DOHH2 (cell line): ENCODE results near the gene RGL3.
"Not testable (repeated sequence)": the region's sequence is repeated elsewhere in the genome, so short reads cannot be mapped to it uniquely, and the experiment has no call there.

Source experiments
- H3F3A ChIP-seq: fragments of 200-600 bp; sonication (generic), shearing (Covaris generic); 2 replicates; pipeline ENCODE4 v1.6.0; 2016; ENCODE audit warnings: antibody characterized with exemption, mild to moderate bottlenecking; ENCODE audit not compliant: control insufficient read depth, insufficient read depth
- H3K27ac ChIP-seq: fragments of 200-600 bp; sonication (generic); 2 replicates; pipeline ENCODE4 v1.5.1; 2014; ENCODE audit warnings: low read depth, mild to moderate bottlenecking, low read length, moderate library complexity
- H3K27me3 ChIP-seq: fragments of 200-600 bp; sonication (generic); 2 replicates; pipeline ENCODE4 v1.6.1; 2014; ENCODE audit warnings: mild to moderate bottlenecking, low read length, mixed read lengths; ENCODE audit not compliant: control insufficient read depth
- H3K36me3 ChIP-seq: fragments of 200-600 bp; sonication (generic); 2 replicates; pipeline ENCODE4 v1.6.1; 2014; ENCODE audit warnings: mild to moderate bottlenecking, low read length, moderate library complexity, mixed read lengths; ENCODE audit not compliant: control insufficient read depth
- H3K4me1 ChIP-seq: fragments of 200-600 bp; sonication (generic); 2 replicates; pipeline ENCODE4 v1.6.1; 2014; ENCODE audit warnings: mild to moderate bottlenecking, low read length, mixed read lengths; ENCODE audit not compliant: control insufficient read depth
- H3K4me2 ChIP-seq: fragments of 200-600 bp; sonication (generic); 2 replicates; pipeline ENCODE4 v1.6.0; 2014; ENCODE audit warnings: mild to moderate bottlenecking, low read length, moderate library complexity
- H3K4me3 ChIP-seq: fragments of 200-600 bp; sonication (generic); 2 replicates; pipeline ENCODE4 v1.5.1; 2014; ENCODE audit warnings: mild to moderate bottlenecking, low read length, mixed read lengths
- H3K79me2 ChIP-seq: fragments of 200-600 bp; sonication (generic); 2 replicates; pipeline ENCODE4 v1.6.1; 2014; ENCODE audit warnings: mild to moderate bottlenecking, low read length, mixed read lengths; ENCODE audit not compliant: control insufficient read depth
- H3K9me2 ChIP-seq: fragments of 200-600 bp; sonication (generic); replicated peaks from 2 replicates; pipeline ENCODE4 v1.6.1; 2014; ENCODE audit warnings: mild to moderate bottlenecking, low read length, mixed read lengths; ENCODE audit not compliant: control insufficient read depth
- H3K9me3 ChIP-seq: fragments of 200-600 bp; sonication (generic); 2 replicates; pipeline ENCODE4 v1.6.1; 2014; ENCODE audit warnings: antibody characterized with exemption, low read length, mixed read lengths; ENCODE audit not compliant: control insufficient read depth, insufficient read depth
- H4K20me1 ChIP-seq: fragments of 200-600 bp; sonication (generic); 2 replicates; pipeline ENCODE4 v1.6.0; 2014; ENCODE audit warnings: low read depth, mild to moderate bottlenecking, antibody characterized with exemption, low read length, moderate library complexity; ENCODE audit not compliant: control insufficient read depth, insufficient read depth
- CTCF ChIP-seq: fragments of 200-600 bp; sonication (generic); IDR thresholded peaks from one replicate; pipeline ENCODE4 v1.5.1; 2014; ENCODE audit warnings: antibody characterized with exemption, mild to moderate bottlenecking, low read depth, low read length; ENCODE audit not compliant: poor library complexity, severe bottlenecking
- EZH2phosphoT487 ChIP-seq: fragments of 200-600 bp; sonication (generic); IDR thresholded peaks from 2 replicates; pipeline ENCODE4 v1.6.1; 2017; ENCODE audit warnings: borderline replicate concordance, mild to moderate bottlenecking, antibody characterized with exemption, low read length, moderate library complexity, mixed read lengths

The RGL3 gene

GRCh38 chr19:11356074-11356397 lies 63.1 kb downstream of the RGL3 start:
- H3K9me2 ChIP-seq = no peaks in the 10 kb centered on the region
- H3K4me2 ChIP-seq = no peak overlapping the region
- no peak overlapping the region for H3K4me3 ChIP-seq
- H3K4me1 ChIP-seq = no peaks in the 10 kb centered on the region
- H4K20me1 ChIP-seq = no peaks in the 10 kb centered on the region
- no peak for TF ChIP-seq EZH2phosphoT487
- TF ChIP-seq CTCF = no peak
- no peaks in the 10 kb centered on the region for H3K36me3 ChIP-seq
- no peaks in the 10 kb centered on the region for H3K9me3 ChIP-seq
- H3K27ac ChIP-seq = no peak overlapping the region
- H3F3A ChIP-seq = no peaks in the 10 kb centered on the region; the same call in 1 of the 2 replicates
- H3K79me2 ChIP-seq = no peaks in the 10 kb centered on the region
- no peaks in the 10 kb centered on the region for H3K27me3 ChIP-seq

GRCh38 chr19:11355160-11356073 lies 63.7 kb downstream of the RGL3 start, which contains the start of gene PLPPR2:
Gene PLPPR2, plus strand, starts transcription at chr19:11355432. Its CDS starts 2,242 bp downstream, at chr19:11357674.
- TF ChIP-seq CTCF (no peak), EZH2phosphoT487 (no peak)
- no peaks in the 10 kb centered on the region for H3K79me2 ChIP-seq
- no peaks in the 10 kb centered on the region for H3K9me2 ChIP-seq
- no peak within 1 kb of the TSS for H3K4me2 ChIP-seq
- no peaks in the 10 kb centered on the region for H3K9me3 ChIP-seq
- H3K27me3 ChIP-seq = no peaks in the 10 kb centered on the region
- no peaks in the 10 kb centered on the region; the same call in 1 of the 2 replicates for H3F3A ChIP-seq
- H3K4me3 ChIP-seq = no peak within 1 kb of the TSS
- no peaks in the 10 kb centered on the region for H3K4me1 ChIP-seq
- no peaks in the 10 kb centered on the region for H3K36me3 ChIP-seq
- H3K27ac ChIP-seq = no peak within 1 kb of the TSS
- H4K20me1 ChIP-seq = no peaks in the 10 kb centered on the region

- not testable (repeated sequence) for H4K20me1 ChIP-seq, H3K4me1 ChIP-seq, H3K4me2 ChIP-seq, H3F3A ChIP-seq, H3K4me3 ChIP-seq, H3K9me3 ChIP-seq, H3K9me2 ChIP-seq, H3K27ac ChIP-seq, H3K79me2 ChIP-seq, H3K36me3 ChIP-seq, H3K27me3 ChIP-seq
Observed at GRCh38 chr19:11354102-11354501, 65.0 kb downstream of the RGL3 start.

GRCh38 chr19:11349171-11349570 lies 69.9 kb downstream of the RGL3 start:
- Histone ChIP-seq H3K9me2 (no peaks in the 10 kb centered on the region), H3K27ac (no peak overlapping the region), H3K79me2 (peaks cover 14% of the 10 kb centered on the region), H3F3A (no peaks in the 10 kb centered on the region; the same call in 1 of the 2 replicates), H3K9me3 (peaks cover 6% of the 10 kb centered on the region; the same call in 1 of the 2 replicates), H3K4me2 (no peak overlapping the region), H3K4me3 (no peak overlapping the region), H3K4me1 (peaks cover 27% of the 10 kb centered on the region), H3K27me3 (no peaks in the 10 kb centered on the region), H4K20me1 (no peaks in the 10 kb centered on the region), H3K36me3 (no peaks in the 10 kb centered on the region)
- no peak for TF ChIP-seq CTCF
- no peak for TF ChIP-seq EZH2phosphoT487
